GM12878 (cell line): ENCODE measurements around the gene PRM2. TPM values are rescaled to one million over a fixed set of nuclear protein-coding genes. Genes with fewer than 3 reads are reported as not detected.
A peak's percentile ranks its signal among the peaks of the same experiment; 100 is the strongest.

Source experiments
- CBX5 ChIP-seq: sonication (generic); IDR thresholded peaks from 2 replicates; pipeline ENCODE4 v1.6.1; 2016; ENCODE audit warnings: low read depth, moderate library complexity, mild to moderate bottlenecking, inconsistent platforms
- CUX1 ChIP-seq: IDR thresholded peaks from 2 replicates; pipeline ENCODE4 v1.6.1; 2012; ENCODE audit warnings: improper control_type of control experiment, low read depth, low read length; ENCODE audit not compliant: insufficient replicate concordance
- DPF2 ChIP-seq: fragments of 450-650 bp; IDR thresholded peaks from 2 replicates; pipeline ENCODE4 v1.6.1; 2017; ENCODE audit warnings: mild to moderate bottlenecking
- EED ChIP-seq: sonication (generic); IDR thresholded peaks from 2 replicates; pipeline ENCODE4 v1.6.1; 2016; ENCODE audit warnings: antibody characterized with exemption, low read depth
- FOXK2 ChIP-seq: fragments of 450-650 bp; IDR thresholded peaks from 2 replicates; pipeline ENCODE4 v1.6.1; 2017; ENCODE audit warnings: mild to moderate bottlenecking, moderate library complexity
- HDGF ChIP-seq: fragments of 450-650 bp; IDR thresholded peaks from 2 replicates; pipeline ENCODE4 v1.6.1; 2016; ENCODE audit warnings: antibody characterized with exemption
- JUNB ChIP-seq: IDR thresholded peaks from 2 replicates; pipeline ENCODE4 v1.6.1; 2016; ENCODE audit warnings: antibody characterized with exemption, mild to moderate bottlenecking
- MLLT1 ChIP-seq: fragments of 450-650 bp; IDR thresholded peaks from 2 replicates; pipeline ENCODE4 v1.6.1; 2016; ENCODE audit warnings: mild to moderate bottlenecking
- MXI1 ChIP-seq: fragments of 150-350 bp; IDR thresholded peaks from 2 replicates; pipeline ENCODE4 v1.6.1; 2011; ENCODE audit warnings: low read depth, mild to moderate bottlenecking, inconsistent platforms, low read length, improper control_type of control experiment
- NR2F1 ChIP-seq: fragments of 450-650 bp; conservative IDR thresholded peaks from 2 replicates; pipeline ENCODE4 v1.6.1; 2017; ENCODE audit warnings: mild to moderate bottlenecking
- PAX5 ChIP-seq: IDR thresholded peaks from 2 replicates; pipeline ENCODE4 v1.6.1; 2011; ENCODE audit warnings: low read depth, low read length, borderline replicate concordance
- PKNOX1 ChIP-seq: fragments of 450-650 bp; IDR thresholded peaks from 2 replicates; pipeline ENCODE4 v1.6.1; 2016; ENCODE audit warnings: mild to moderate bottlenecking
- RAD51 ChIP-seq: fragments of 450-650 bp; IDR thresholded peaks from 2 replicates; pipeline ENCODE4 v1.6.1; 2016; ENCODE audit warnings: moderate library complexity, mild to moderate bottlenecking, inconsistent platforms
- RUNX3 ChIP-seq: IDR thresholded peaks from 2 replicates; pipeline ENCODE4 v1.6.1; 2012; ENCODE audit warnings: low read length, inconsistent platforms
- ZBTB33 ChIP-seq: fragments of 450-650 bp; IDR thresholded peaks from 2 replicates; pipeline ENCODE4 v1.6.1; 2017; ENCODE audit warnings: mild to moderate bottlenecking
- ZBTB4 ChIP-seq: fragments of 450-650 bp; formaldehyde crosslinking; IDR thresholded peaks from 2 replicates; pipeline ENCODE4 v1.4.0; 2022; ENCODE audit warnings: mild to moderate bottlenecking, moderate library complexity
- ZNF207 ChIP-seq: fragments of 450-650 bp; IDR thresholded peaks from 2 replicates; pipeline ENCODE4 v1.6.1; 2014; ENCODE audit warnings: antibody characterized with exemption, mild to moderate bottlenecking, borderline replicate concordance
- polyA plus RNA-seq, 11 experiments: library from polyadenylated mRNA; depleted of rRNA in 4 of 11; unstranded in 6 of 11; stranded (reverse) in 5 of 11; fragments of >200 nt; fragmentation: Nextera tagmentation in 4 of 11; fragmentation: Illumina TruSeq in 1 of 11; extraction: Ambion mirVana in 4 of 11; extraction: Trizol in 1 of 11; gene quantifications; 1 replicate in 1 of 11; 2 replicates in 10 of 11; pipeline versions ENCODE4 v1.2.1 to v1.2.3, GENCODE V29; 2011 to 2016; ENCODE audit warnings: inconsistent platforms in 2 of 11, missing spikeins in 2 of 11, low read depth in 1 of 11
- total RNA-seq, 4 experiments: library from RNA; depleted of rRNA in 3 of 4; stranded (reverse); fragments of >200 nt in 3 of 4; fragmentation: Illumina TruSeq in 1 of 4; extraction: Trizol in 1 of 4; gene quantifications; 2 replicates each; pipeline versions ENCODE4 v1.2.1 to v1.2.3, GENCODE V29; 2013 to 2021

Gene PRM2
- total and polyA plus RNA-seq, 10 of the 15 experiments (the other 5 are each of a cell fraction or from before 2014, with no cell fraction given): not detected

GRCh38 chr16:11298950-11299547 is 22.8 kb upstream of the PRM2 start (continued):
- TF ChIP-seq ZBTB4 (CRISPR knock-in tag): 0 out of 2 replicates have a peak, but pooled peaks have one; percentile 51
- peak; percentile 89 for TF ChIP-seq PAX5
- peak; percentile 24; the same call in 1 of the 2 replicates for TF ChIP-seq CBX5
- peak; percentile 61 for TF ChIP-seq DPF2
- peak; percentile 100 for TF ChIP-seq CUX1
- TF ChIP-seq ZNF207: peak; percentile 89; the same call in 1 of the 2 replicates
- TF ChIP-seq MXI1: 0 out of 2 replicates have a peak, but pooled peaks have one; percentile 37
- TF ChIP-seq PKNOX1: peak; percentile 80
- TF ChIP-seq RAD51: peak; percentile 42
- 0 out of 2 replicates have a peak, but pooled peaks have one; percentile 5 for TF ChIP-seq FOXK2
- peak; percentile 86 for TF ChIP-seq HDGF
- TF ChIP-seq EED: peak; percentile 81
- peak; percentile 96 for TF ChIP-seq MLLT1
- peak; percentile 35 for TF ChIP-seq JUNB
- TF ChIP-seq RUNX3: peak; percentile 99
- peak; percentile 75 for TF ChIP-seq NR2F1
- TF ChIP-seq ZBTB33: 0 out of 2 replicates have a peak, but pooled peaks have one; percentile 47
